HepG2 (cell line): ENCODE measurements around the gene IFT52. TPM values are rescaled to one million over a fixed set of nuclear protein-coding genes. Genes with fewer than 3 reads are reported as not detected.

Experiments used
- FOSL2 ChIP-seq: sonication (generic); formaldehyde crosslinking; IDR thresholded peaks from 2 replicates; pipeline ENCODE4 v1.4.0; 2020; ENCODE audit warnings: missing genetic modification reagents
- FOXO1 ChIP-seq: sonication (generic); formaldehyde crosslinking; IDR thresholded peaks from 2 replicates; pipeline ENCODE4 v1.4.0; 2020; ENCODE audit warnings: missing genetic modification reagents
- HDAC2 ChIP-seq: sonication (generic); formaldehyde crosslinking; IDR thresholded peaks from 2 replicates; pipeline ENCODE4 v1.4.0; 2020; ENCODE audit warnings: missing genetic modification reagents
- KDM2A ChIP-seq: sonication (generic); formaldehyde crosslinking; IDR thresholded peaks from 2 replicates; pipeline ENCODE4 v1.4.0; 2020; ENCODE audit warnings: low read depth, missing genetic modification reagents, borderline replicate concordance
- MAF1 ChIP-seq: sonication (generic); formaldehyde crosslinking; IDR thresholded peaks from 2 replicates; pipeline ENCODE4 v1.5.0; 2020; ENCODE audit warnings: missing genetic modification reagents, borderline replicate concordance
- NR2F6 ChIP-seq, 2 experiments: IDR thresholded peaks; 2 replicates each; pipeline ENCODE4 v1.6.1; 2016; ENCODE audit warnings: antibody characterized with exemption in 1 of 2, mild to moderate bottlenecking in 1 of 2
- PAX8 ChIP-seq: sonication (generic); formaldehyde crosslinking; IDR thresholded peaks from 2 replicates; pipeline ENCODE4 v1.8.0; 2022; ENCODE audit warnings: mild to moderate bottlenecking, missing genetic modification reagents, borderline replicate concordance
- POLR2G ChIP-seq: fragments of 200-400 bp; formaldehyde crosslinking; IDR thresholded peaks from 2 replicates; pipeline ENCODE4 v1.6.1; 2018; ENCODE audit warnings: mild to moderate bottlenecking, low read depth, low read length, moderate library complexity
- SP5 ChIP-seq: IDR thresholded peaks from 2 replicates; pipeline ENCODE4 v1.6.1; 2016; ENCODE audit warnings: low read depth, borderline replicate concordance
- SPEN ChIP-seq: sonication (generic); formaldehyde crosslinking; IDR thresholded peaks from 2 replicates; pipeline ENCODE4 v1.5.1; 2020; ENCODE audit warnings: low read depth, mild to moderate bottlenecking, missing genetic modification reagents
- SRSF4 ChIP-seq: fragments of 200-400 bp; formaldehyde crosslinking; IDR thresholded peaks from one replicate; pipeline ENCODE4 v1.6.1; 2018; ENCODE audit warnings: mild to moderate bottlenecking, low read depth, low read length, moderate library complexity; ENCODE audit not compliant: poor library complexity, severe bottlenecking
- ZNF124 ChIP-seq: sonication (generic); formaldehyde crosslinking; IDR thresholded peaks from 2 replicates; pipeline ENCODE4 v1.4.0; 2020; ENCODE audit warnings: missing genetic modification reagents
- ZNF205 ChIP-seq: IDR thresholded peaks from 2 replicates; pipeline ENCODE4 v1.6.1; 2018; ENCODE audit warnings: missing biosample characterization, missing genetic modification reagents
- ZNF33B ChIP-seq: sonication (generic); formaldehyde crosslinking; IDR thresholded peaks from 2 replicates; pipeline ENCODE4 v1.5.1; 2020; ENCODE audit warnings: mild to moderate bottlenecking, missing genetic modification reagents
- polyA plus RNA-seq, 8 experiments: library from polyadenylated mRNA; depleted of rRNA in 3 of 8; stranded (reverse) in 7 of 8; unstranded in 1 of 8; fragments of >200 nt; fragmentation: Illumina TruSeq in 4 of 8; extraction: Trizol in 4 of 8; gene quantifications; 2 replicates each; pipeline versions ENCODE4 v1.2.1 to v1.2.3, GENCODE V29; 2011 to 2016; ENCODE audit warnings: low read depth in 4 of 8, missing spikeins in 1 of 8, mixed read lengths in 1 of 8; ENCODE audit not compliant: insufficient read depth in 1 of 8
- total RNA-seq, 5 experiments: library from RNA; depleted of rRNA; stranded (reverse); fragments of >200 nt; fragmentation: Illumina TruSeq; extraction: Trizol; gene quantifications; 2 replicates each; pipeline ENCODE4 v1.2.3, GENCODE V29; 2016; ENCODE audit warnings: low read depth in 1 of 5
- TF ChIP-seq, protein P1 (sequence below): sonication (generic); formaldehyde crosslinking; IDR thresholded peaks from 2 replicates; pipeline ENCODE4 v1.4.0; 2020; ENCODE audit warnings: missing genetic modification reagents
- TF ChIP-seq, protein P2 (sequence below): sonication (generic); formaldehyde crosslinking; IDR thresholded peaks from 2 replicates; pipeline ENCODE4 v1.8.1; 2023; ENCODE audit warnings: mild to moderate bottlenecking, inconsistent platforms, moderate library complexity, missing genetic modification reagents, borderline replicate concordance
- TF ChIP-seq, protein P3 (sequence below): sonication (generic); formaldehyde crosslinking; IDR thresholded peaks from 2 replicates; pipeline ENCODE4 v1.4.0; 2020; ENCODE audit warnings: mild to moderate bottlenecking, missing genetic modification reagents
- TF ChIP-seq, protein P4 (sequence below): sonication (generic); formaldehyde crosslinking; IDR thresholded peaks from 2 replicates; pipeline ENCODE4 v1.4.0; 2020; ENCODE audit warnings: mild to moderate bottlenecking, missing genetic modification reagents

Gene IFT52
- total and polyA plus RNA-seq, 2 of the 13 experiments (the other 11 are each of a cell fraction or from before 2014, with no cell fraction given): 48.0 to 64.0 TPM

DNA sequence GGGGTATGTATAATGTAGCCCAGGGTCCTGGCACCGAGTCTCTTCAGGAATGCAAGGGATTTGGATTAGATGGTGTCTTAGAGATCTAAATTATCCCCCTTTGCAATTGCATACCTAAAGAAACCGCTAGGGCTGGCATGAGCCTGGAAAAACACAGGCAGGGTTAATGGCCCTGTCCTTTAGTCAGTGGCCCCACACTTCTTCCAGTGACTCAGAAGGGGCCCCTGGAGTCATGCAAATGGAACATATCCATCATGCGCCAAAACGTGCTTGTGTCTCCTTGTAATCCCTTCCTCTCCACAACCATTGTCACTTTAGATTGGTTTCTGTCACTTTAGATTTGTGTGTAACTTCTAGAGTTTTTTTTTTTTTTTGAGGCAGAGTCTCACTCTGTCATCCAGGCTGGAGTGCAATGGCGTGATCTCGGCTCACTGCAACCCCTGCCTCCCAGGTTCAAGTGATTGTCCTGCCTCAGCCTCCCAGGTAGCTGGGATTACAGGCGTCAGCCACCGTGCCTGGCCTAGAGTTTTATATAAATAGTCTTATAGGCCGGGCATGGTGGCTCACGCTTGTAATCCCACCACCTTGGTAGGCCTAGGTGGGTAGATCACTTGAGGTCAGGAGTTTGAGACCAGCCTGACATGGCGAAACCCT is 67.5 kb downstream of the IFT52 start (continued):
- TF ChIP-seq, protein P1, sequence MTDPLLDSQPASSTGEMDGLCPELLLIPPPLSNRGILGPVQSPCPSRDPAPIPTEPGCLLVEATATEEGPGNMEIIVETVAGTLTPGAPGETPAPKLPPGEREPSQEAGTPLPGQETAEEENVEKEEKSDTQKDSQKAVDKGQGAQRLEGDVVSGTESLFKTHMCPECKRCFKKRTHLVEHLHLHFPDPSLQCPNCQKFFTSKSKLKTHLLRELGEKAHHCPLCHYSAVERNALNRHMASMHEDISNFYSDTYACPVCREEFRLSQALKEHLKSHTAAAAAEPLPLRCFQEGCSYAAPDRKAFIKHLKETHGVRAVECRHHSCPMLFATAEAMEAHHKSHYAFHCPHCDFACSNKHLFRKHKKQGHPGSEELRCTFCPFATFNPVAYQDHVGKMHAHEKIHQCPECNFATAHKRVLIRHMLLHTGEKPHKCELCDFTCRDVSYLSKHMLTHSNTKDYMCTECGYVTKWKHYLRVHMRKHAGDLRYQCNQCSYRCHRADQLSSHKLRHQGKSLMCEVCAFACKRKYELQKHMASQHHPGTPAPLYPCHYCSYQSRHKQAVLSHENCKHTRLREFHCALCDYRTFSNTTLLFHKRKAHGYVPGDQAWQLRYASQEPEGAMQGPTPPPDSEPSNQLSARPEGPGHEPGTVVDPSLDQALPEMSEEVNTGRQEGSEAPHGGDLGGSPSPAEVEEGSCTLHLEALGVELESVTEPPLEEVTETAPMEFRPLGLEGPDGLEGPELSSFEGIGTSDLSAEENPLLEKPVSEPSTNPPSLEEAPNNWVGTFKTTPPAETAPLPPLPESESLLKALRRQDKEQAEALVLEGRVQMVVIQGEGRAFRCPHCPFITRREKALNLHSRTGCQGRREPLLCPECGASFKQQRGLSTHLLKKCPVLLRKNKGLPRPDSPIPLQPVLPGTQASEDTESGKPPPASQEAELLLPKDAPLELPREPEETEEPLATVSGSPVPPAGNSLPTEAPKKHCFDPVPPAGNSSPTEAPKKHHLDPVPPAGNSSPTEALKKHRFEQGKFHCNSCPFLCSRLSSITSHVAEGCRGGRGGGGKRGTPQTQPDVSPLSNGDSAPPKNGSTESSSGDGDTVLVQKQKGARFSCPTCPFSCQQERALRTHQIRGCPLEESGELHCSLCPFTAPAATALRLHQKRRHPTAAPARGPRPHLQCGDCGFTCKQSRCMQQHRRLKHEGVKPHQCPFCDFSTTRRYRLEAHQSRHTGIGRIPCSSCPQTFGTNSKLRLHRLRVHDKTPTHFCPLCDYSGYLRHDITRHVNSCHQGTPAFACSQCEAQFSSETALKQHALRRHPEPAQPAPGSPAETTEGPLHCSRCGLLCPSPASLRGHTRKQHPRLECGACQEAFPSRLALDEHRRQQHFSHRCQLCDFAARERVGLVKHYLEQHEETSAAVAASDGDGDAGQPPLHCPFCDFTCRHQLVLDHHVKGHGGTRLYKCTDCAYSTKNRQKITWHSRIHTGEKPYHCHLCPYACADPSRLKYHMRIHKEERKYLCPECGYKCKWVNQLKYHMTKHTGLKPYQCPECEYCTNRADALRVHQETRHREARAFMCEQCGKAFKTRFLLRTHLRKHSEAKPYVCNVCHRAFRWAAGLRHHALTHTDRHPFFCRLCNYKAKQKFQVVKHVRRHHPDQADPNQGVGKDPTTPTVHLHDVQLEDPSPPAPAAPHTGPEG (CRISPR knock-in tag): no peak
- TF ChIP-seq MAF1 (CRISPR knock-in tag) (0 out of 2 replicates have a peak, but pooled peaks have one; percentile 17), ZNF33B (CRISPR knock-in tag) (no peak), SRSF4 (no peak), ZNF205 (CRISPR knock-in tag) (no peak; the same call in 1 of the 2 replicates), POLR2G (no peak), PAX8 (no peak), SP5 (CRISPR knock-in tag) (no peak), KDM2A (no peak; the same call in 1 of the 2 replicates), FOSL2 (CRISPR knock-in tag) (peak; percentile 85), NR2F6 (IDR thresholded peaks at IDR 0.05) (no peak), NR2F6 (CRISPR knock-in tag; IDR thresholded peaks at IDR 0.05) (0 out of 2 replicates have a peak, but pooled peaks have one; percentile 13), SPEN (no peak), HDAC2 (CRISPR knock-in tag) (no peak), FOXO1 (CRISPR knock-in tag) (peak; percentile 11; the same call in 1 of the 2 replicates), ZNF124 (CRISPR knock-in tag) (0 out of 2 replicates have a peak, but pooled peaks have one; percentile 19)
- TF ChIP-seq, protein P2, sequence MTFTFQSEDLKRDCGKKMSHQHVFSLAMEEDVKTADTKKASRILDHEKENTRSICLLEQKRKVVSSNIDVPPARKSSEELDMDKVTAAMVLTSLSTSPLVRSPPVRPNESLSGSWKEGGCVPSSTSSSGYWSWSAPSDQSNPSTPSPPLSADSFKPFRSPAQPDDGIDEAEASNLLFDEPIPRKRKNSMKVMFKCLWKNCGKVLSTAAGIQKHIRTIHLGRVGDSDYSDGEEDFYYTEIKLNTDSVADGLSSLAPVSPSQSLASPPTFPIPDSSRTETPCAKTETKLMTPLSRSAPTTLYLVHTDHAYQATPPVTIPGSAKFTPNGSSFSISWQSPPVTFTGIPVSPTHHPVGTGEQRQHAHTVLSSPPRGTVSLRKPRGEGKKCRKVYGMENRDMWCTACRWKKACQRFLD: 0 out of 2 replicates have a peak, but pooled peaks have one; percentile 20
- TF ChIP-seq, protein P3, sequence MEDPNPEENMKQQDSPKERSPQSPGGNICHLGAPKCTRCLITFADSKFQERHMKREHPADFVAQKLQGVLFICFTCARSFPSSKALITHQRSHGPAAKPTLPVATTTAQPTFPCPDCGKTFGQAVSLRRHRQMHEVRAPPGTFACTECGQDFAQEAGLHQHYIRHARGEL: no peak
- TF ChIP-seq, protein P4, sequence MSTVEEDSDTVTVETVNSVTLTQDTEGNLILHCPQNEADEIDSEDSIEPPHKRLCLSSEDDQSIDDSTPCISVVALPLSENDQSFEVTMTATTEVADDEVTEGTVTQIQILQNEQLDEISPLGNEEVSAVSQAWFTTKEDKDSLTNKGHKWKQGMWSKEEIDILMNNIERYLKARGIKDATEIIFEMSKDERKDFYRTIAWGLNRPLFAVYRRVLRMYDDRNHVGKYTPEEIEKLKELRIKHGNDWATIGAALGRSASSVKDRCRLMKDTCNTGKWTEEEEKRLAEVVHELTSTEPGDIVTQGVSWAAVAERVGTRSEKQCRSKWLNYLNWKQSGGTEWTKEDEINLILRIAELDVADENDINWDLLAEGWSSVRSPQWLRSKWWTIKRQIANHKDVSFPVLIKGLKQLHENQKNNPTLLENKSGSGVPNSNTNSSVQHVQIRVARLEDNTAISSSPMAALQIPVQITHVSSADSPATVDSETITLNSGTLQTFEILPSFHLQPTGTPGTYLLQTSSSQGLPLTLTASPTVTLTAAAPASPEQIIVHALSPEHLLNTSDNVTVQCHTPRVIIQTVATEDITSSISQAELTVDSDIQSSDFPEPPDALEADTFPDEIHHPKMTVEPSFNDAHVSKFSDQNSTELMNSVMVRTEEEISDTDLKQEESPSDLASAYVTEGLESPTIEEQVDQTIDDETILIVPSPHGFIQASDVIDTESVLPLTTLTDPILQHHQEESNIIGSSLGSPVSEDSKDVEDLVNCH: no peak
